22Rv1 (cell line): ENCODE measurements around the gene NSUN7.

Experiments
- ZFX ChIP-seq: fragments of 450-650 bp; IDR thresholded peaks from 2 replicates; pipeline ENCODE4 v1.6.1; 2017; ENCODE audit warnings: antibody characterized with exemption, borderline replicate concordance
- TF ChIP-seq, protein P1 (sequence below): fragments of 450-650 bp; IDR thresholded peaks from 2 replicates; pipeline ENCODE4 v1.5.1; 2017; ENCODE audit warnings: mild to moderate bottlenecking

DNA sequence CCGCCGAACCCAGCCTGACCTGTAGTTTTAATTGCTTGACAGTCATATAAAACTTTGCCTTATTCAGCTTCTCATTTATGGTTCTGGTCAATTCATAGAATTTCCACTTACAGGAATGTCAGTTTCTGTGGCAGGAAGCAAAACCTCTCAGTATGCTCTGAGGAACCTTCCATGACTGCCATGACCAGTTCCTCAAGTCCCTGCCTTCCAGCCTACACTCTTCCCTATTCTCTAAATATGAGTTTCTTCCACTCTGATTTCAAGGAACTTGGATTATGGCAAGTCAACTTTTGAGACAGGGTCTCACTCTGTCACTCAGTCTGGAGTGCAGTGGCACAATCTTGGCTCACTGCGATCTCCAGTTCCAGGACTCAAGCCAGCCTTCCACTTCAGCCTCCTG lies 26.0 kb upstream of the NSUN7 start:
- TF ChIP-seq, protein P1, sequence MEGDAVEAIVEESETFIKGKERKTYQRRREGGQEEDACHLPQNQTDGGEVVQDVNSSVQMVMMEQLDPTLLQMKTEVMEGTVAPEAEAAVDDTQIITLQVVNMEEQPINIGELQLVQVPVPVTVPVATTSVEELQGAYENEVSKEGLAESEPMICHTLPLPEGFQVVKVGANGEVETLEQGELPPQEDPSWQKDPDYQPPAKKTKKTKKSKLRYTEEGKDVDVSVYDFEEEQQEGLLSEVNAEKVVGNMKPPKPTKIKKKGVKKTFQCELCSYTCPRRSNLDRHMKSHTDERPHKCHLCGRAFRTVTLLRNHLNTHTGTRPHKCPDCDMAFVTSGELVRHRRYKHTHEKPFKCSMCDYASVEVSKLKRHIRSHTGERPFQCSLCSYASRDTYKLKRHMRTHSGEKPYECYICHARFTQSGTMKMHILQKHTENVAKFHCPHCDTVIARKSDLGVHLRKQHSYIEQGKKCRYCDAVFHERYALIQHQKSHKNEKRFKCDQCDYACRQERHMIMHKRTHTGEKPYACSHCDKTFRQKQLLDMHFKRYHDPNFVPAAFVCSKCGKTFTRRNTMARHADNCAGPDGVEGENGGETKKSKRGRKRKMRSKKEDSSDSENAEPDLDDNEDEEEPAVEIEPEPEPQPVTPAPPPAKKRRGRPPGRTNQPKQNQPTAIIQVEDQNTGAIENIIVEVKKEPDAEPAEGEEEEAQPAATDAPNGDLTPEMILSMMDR = no peak
- TF ChIP-seq ZFX = no peak
